ENCODE results near the gene HHATL.

HHATL gene, protein sequence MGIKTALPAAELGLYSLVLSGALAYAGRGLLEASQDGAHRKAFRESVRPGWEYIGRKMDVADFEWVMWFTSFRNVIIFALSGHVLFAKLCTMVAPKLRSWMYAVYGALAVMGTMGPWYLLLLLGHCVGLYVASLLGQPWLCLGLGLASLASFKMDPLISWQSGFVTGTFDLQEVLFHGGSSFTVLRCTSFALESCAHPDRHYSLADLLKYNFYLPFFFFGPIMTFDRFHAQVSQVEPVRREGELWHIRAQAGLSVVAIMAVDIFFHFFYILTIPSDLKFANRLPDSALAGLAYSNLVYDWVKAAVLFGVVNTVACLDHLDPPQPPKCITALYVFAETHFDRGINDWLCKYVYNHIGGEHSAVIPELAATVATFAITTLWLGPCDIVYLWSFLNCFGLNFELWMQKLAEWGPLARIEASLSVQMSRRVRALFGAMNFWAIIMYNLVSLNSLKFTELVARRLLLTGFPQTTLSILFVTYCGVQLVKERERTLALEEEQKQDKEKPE

GRCh38 chr3:42702066-42702951, at the start of gene HHATL:
Gene HHATL (minus strand): TSS chr3:42702798. CDS start chr3:42700826, 1,972 bp downstream.
- no peak for TF ChIP-seq CTCF (IDR thresholded peaks at IDR 0.05; ENCODE audit: insufficient read depth, low read depth, low read length, missing control alignments)
- DNase-seq (ENCODE audit: low read depth) = no peak
- H3K4me3 ChIP-seq (ENCODE audit: low read depth, low read length) = no peak within 1 kb of the TSS

- no peak overlapping the region for H3K4me3 ChIP-seq (ENCODE audit: low read depth, low read length)
- no peak for TF ChIP-seq CTCF (IDR thresholded peaks at IDR 0.05; ENCODE audit: insufficient read depth, low read depth, low read length, missing control alignments)
- no peak for DNase-seq (ENCODE audit: low read depth)
Observed at GRCh38 chr3:42751609-42752008, 49.0 kb upstream of the HHATL start.

GRCh38 chr3:42750834-42751233, 48.2 kb upstream of the HHATL start:
- no peak overlapping the region for H3K4me3 ChIP-seq (ENCODE audit: low read depth, low read length)
- no peak for TF ChIP-seq CTCF (IDR thresholded peaks at IDR 0.05; ENCODE audit: insufficient read depth, low read depth, low read length, missing control alignments)
- DNase-seq (ENCODE audit: low read depth) = no peak

GRCh38 chr3:42749753-42750231, 47.2 kb upstream of the HHATL start:
- DNase-seq (ENCODE audit: low read depth) = peak; percentile 17
- H3K4me3 ChIP-seq (ENCODE audit: low read depth, low read length) = no peak overlapping the region
- TF ChIP-seq CTCF (IDR thresholded peaks at IDR 0.05; ENCODE audit: insufficient read depth, low read depth, low read length, missing control alignments) = peak; percentile 47

GRCh38 chr3:42749025-42749752, 46.6 kb upstream of the HHATL start:
- DNase-seq (ENCODE audit: low read depth) = no peak
- TF ChIP-seq CTCF (IDR thresholded peaks at IDR 0.05; ENCODE audit: insufficient read depth, low read depth, low read length, missing control alignments) = no peak
- H3K4me3 ChIP-seq (ENCODE audit: low read depth, low read length) = no peak overlapping the region

DNA sequence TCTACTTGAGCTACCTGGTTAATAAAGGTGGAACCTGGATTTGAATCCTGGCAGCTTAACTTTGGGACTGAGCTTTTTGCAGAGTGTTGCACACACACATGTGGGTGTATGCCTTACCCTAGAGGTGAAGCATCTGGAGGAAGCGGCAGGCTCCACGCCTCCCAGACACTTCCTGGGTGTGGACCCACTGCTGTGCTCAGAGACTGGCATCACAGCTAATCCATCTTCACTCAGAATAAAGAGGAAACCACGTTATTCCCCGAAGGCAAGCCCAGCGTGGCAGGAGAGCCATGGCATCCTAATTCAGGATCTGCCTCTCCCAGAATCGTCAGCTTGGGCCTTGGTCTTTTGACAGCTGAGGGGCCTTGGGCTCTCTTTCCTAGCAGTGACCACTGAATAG, 45.0 kb upstream of the HHATL start:
- no peak for DNase-seq (ENCODE audit: low read depth)
- no peak for TF ChIP-seq CTCF (IDR thresholded peaks at IDR 0.05; ENCODE audit: insufficient read depth, low read depth, low read length, missing control alignments)
- no peak overlapping the region for H3K4me3 ChIP-seq (ENCODE audit: low read depth, low read length)
